ENCODE results near the gene TFCP2L1. TPM values are rescaled to one million over a fixed set of nuclear protein-coding genes. Genes with fewer than 3 reads are reported as not detected.

The TFCP2L1 gene
- total and polyA plus RNA-seq, 7 experiments from 2014 or later = 0.19 to 0.24 TPM; not detected in 5

DNA sequence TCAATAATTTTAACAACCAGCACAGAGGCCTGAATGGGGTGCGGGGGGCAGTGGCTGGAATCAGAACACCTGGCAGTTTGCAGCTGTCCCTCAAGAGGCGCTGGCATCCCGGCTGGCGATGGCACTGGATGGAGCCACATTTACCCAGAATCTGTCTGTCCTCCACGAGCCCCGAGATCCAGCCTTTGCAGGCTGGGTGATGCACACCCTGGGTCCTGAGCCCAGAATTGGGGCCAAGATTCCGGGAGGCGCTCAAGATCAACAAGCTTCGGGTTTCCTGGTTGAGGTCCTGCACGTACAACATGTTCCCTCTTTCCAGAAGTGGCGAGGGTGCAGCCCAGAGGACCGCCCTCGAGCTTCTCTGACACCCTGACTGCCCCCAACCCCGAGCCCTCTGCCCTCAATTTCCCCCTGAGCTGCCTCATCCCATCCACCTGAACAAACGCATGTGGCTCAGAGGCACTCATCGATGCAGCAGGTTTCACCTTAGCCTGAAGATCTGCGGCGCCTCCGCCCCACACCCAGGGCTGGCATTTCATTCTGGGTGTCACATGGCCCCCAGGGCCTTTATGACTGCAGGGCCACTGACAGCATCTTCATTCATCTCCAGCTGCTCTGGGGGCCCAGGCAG, 97.5 kb downstream of the TFCP2L1 start:
- intact Hi-C loops (cut with micrococcal nuclease) = no loop called here
- Mint-ChIP-seq H3K9me3 (peaks cover 0 to 3% (median 0%) of the 10 kb centered on the region in 11 donors), H3K27me3 (peaks cover 0 to 6% (median 5%) of the 10 kb centered on the region in 5 donors), H3K36me3 (no peaks in the 10 kb centered on the region), H3K4me3 (no peak overlapping the region), H3K4me1 (peaks cover 0 to 7% (median 0%) of the 10 kb centered on the region in 7 donors), H3K27ac (no peak overlapping the region)
- Histone ChIP-seq H3K4me1 (ENCODE audit: control insufficient read depth in 2 of 2, insufficient read depth in 2 of 2, low read length in 2 of 2) (no peaks in the 10 kb centered on the region), H3K4me3 (ENCODE audit: low read length) (no peak overlapping the region), H3K27ac (ENCODE audit: low read depth, low read length) (no peak overlapping the region), H3K27me3 (ENCODE audit: control insufficient read depth in 2 of 2, insufficient read depth in 2 of 2, low read length in 2 of 2) (no peaks in the 10 kb centered on the region), H3K36me3 (ENCODE audit: control insufficient read depth in 2 of 3, insufficient read depth in 3 of 3, low read length in 3 of 3) (no peaks in the 10 kb centered on the region), H3K9me3 (ENCODE audit: control insufficient read depth in 2 of 3, low read length in 3 of 3) (no peaks in the 10 kb centered on the region)
- ChIA-PET CTCF (no interaction called here), POLR2A (no interaction called here)
- ATAC-seq (no peak), DNase-seq (no peak)

DNA sequence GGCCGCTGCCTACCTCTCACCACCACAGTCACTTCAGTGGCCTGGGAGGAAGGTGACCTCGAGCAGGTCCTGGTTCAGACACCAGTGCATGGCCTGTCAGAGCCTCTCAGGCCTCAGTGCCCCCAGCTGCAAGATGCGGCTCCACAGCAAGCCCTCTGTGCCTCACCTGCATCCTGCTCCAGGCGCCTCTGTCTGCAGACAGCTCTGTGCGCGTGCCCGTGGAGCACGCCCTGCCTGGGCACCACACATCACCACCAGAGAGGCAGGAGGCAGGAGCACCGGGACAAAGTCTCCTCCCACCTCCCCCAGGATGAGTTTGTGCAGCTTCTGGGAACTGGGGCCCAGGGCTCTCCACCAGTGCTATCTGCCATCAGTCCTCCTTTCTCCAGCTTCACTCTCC, 98.7 kb downstream of the TFCP2L1 start:
- peaks cover 0 to 6% (median 5%) of the 10 kb centered on the region in 5 donors for H3K27me3 Mint-ChIP-seq
- no peaks in the 10 kb centered on the region for H3K27me3 ChIP-seq (ENCODE audit: control insufficient read depth in 2 of 2, insufficient read depth in 2 of 2, low read length in 2 of 2)
- intact Hi-C loops (cut with micrococcal nuclease) = no loop called here
- H3K36me3 ChIP-seq (ENCODE audit: control insufficient read depth in 2 of 3, insufficient read depth in 3 of 3, low read length in 3 of 3) = no peaks in the 10 kb centered on the region
- no peak overlapping the region for H3K4me3 ChIP-seq (ENCODE audit: low read length)
- H3K4me1 ChIP-seq (ENCODE audit: control insufficient read depth in 2 of 2, insufficient read depth in 2 of 2, low read length in 2 of 2) = no peaks in the 10 kb centered on the region
- peaks cover 0 to 3% (median 0%) of the 10 kb centered on the region in 11 donors for H3K9me3 Mint-ChIP-seq
- no peaks in the 10 kb centered on the region for H3K36me3 Mint-ChIP-seq
- no peak for DNase-seq
- no peak for ATAC-seq
- no peaks in the 10 kb centered on the region for H3K9me3 ChIP-seq (ENCODE audit: control insufficient read depth in 2 of 3, low read length in 3 of 3)
- POLR2A ChIA-PET = no interaction called here
- H3K27ac ChIP-seq (ENCODE audit: low read depth, low read length) = no peak overlapping the region
- H3K4me1 Mint-ChIP-seq = peaks cover 0 to 7% (median 0%) of the 10 kb centered on the region in 7 donors
- H3K4me3 Mint-ChIP-seq = no peak overlapping the region
- H3K27ac Mint-ChIP-seq = no peak overlapping the region
- CTCF ChIA-PET = no interaction called here

DNA sequence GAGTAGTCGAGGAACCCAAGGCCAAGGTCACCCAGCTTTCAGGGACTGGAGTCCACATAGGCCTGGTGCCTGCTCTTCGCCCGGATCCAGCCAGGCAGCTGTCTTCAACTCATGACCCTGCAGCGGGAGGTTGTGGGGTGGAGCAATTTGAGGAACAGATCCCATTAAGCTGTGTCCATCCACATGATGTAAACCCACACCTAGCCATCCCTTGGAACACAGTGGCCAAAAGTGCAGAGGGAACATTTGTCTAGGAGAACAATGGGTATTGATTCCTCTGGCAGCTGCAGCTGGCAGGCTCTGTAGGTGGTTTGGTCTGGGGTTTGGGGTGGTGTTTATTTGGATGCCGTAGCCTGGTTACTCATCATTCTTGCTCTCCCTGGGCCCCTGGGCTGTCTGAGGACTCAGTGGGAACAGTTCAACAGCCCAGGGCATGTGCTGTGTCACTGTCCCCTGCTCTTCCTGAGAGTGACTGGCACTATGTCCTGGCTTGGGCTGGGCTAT, 99.4 kb downstream of the TFCP2L1 start:
- CTCF ChIA-PET = no interaction called here
- Mint-ChIP-seq H3K4me1 (peaks cover 0 to 7% (median 0%) of the 10 kb centered on the region in 7 donors), H3K9me3 (peaks cover 0 to 3% (median 0%) of the 10 kb centered on the region in 11 donors), H3K36me3 (no peaks in the 10 kb centered on the region), H3K27ac (no peak overlapping the region), H3K27me3 (peaks cover 0 to 6% (median 5%) of the 10 kb centered on the region in 5 donors), H3K4me3 (no peak overlapping the region)
- Histone ChIP-seq H3K36me3 (ENCODE audit: control insufficient read depth in 2 of 3, insufficient read depth in 3 of 3, low read length in 3 of 3) (no peaks in the 10 kb centered on the region), H3K27me3 (ENCODE audit: control insufficient read depth in 2 of 2, insufficient read depth in 2 of 2, low read length in 2 of 2) (no peaks in the 10 kb centered on the region), H3K4me1 (ENCODE audit: control insufficient read depth in 2 of 2, insufficient read depth in 2 of 2, low read length in 2 of 2) (no peaks in the 10 kb centered on the region), H3K9me3 (ENCODE audit: control insufficient read depth in 2 of 3, low read length in 3 of 3) (no peaks in the 10 kb centered on the region), H3K4me3 (ENCODE audit: low read length) (no peak overlapping the region), H3K27ac (ENCODE audit: low read depth, low read length) (no peak overlapping the region)
- DNase-seq (no peak), ATAC-seq (peak; percentile 18)
- intact Hi-C loops (cut with micrococcal nuclease) = no loop called here
- POLR2A ChIA-PET = no interaction called here

DNA sequence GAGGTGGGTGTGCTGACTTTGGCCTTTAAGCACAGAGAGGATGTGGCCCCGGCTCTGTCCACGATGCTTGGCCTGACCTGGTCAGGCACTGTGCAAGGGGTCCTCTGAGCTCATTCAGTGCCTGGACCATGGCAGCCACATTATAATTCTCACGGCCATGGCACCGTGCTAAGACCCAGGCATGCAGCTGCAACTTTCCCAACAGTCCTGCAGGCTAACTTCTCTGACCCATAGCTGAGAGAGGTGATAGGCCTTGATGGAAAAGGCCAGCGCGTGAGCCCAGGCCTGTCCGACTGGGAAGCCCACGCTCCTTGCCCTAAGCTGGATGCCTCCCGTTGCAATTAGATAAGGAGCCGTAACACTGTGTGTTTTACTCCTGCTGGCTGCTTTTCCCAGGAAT, 99.9 kb downstream of the TFCP2L1 start:
- no peak overlapping the region for H3K27ac ChIP-seq (ENCODE audit: low read depth, low read length)
- H3K27me3 ChIP-seq (ENCODE audit: control insufficient read depth in 2 of 2, insufficient read depth in 2 of 2, low read length in 2 of 2) = no peaks in the 10 kb centered on the region
- Mint-ChIP-seq H3K27me3 (peaks cover 0 to 6% (median 5%) of the 10 kb centered on the region in 5 donors), H3K9me3 (peaks cover 0 to 3% (median 0%) of the 10 kb centered on the region in 11 donors), H3K27ac (no peak overlapping the region), H3K4me1 (peaks cover 0 to 7% (median 0%) of the 10 kb centered on the region in 7 donors), H3K36me3 (no peaks in the 10 kb centered on the region), H3K4me3 (no peak overlapping the region)
- H3K4me1 ChIP-seq (ENCODE audit: control insufficient read depth in 2 of 2, insufficient read depth in 2 of 2, low read length in 2 of 2) = no peaks in the 10 kb centered on the region
- CTCF ChIA-PET = no interaction called here
- H3K9me3 ChIP-seq (ENCODE audit: control insufficient read depth in 2 of 3, low read length in 3 of 3) = no peaks in the 10 kb centered on the region
- POLR2A ChIA-PET = no interaction called here
- DNase-seq (no peak), ATAC-seq (no peak)
- intact Hi-C loops (cut with micrococcal nuclease) = no loop called here
- H3K36me3 ChIP-seq (ENCODE audit: control insufficient read depth in 2 of 3, insufficient read depth in 3 of 3, low read length in 3 of 3) = no peaks in the 10 kb centered on the region
- no peak overlapping the region for H3K4me3 ChIP-seq (ENCODE audit: low read length)

DNA sequence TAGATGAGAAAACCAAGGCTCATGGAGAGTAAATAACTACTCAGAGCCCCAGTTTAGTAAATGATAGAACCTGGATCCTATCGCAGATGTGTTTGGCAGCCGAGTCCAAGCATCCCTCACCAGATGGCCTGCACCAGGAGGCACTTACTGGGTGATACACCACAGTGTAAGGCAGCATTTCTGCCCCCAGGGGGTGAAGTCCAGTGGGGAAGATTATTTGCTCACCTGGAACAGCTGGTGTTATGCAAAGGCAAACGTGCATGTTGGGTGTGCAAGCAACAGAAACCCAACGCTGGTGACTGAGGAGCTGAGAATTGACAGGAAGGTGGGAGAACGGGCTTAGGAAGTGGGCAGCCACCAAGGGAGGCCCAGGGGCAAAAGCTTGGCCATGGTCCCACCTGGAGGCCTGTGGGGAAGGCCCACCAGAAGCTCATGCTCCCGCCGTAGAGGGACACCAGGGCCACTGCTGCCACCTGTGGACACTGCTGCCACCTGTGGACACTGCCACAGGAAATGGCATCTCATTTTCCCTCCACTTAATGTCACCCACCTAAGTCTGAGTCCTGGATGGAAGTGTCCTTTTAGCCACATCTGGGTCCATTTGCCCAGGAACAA, 100.6 kb downstream of the TFCP2L1 start:
- Mint-ChIP-seq H3K27me3 (peaks cover 0 to 6% (median 5%) of the 10 kb centered on the region in 5 donors), H3K4me1 (peaks cover 0 to 7% (median 0%) of the 10 kb centered on the region in 7 donors), H3K9me3 (peaks cover 0 to 3% (median 0%) of the 10 kb centered on the region in 11 donors), H3K4me3 (no peak overlapping the region), H3K36me3 (no peaks in the 10 kb centered on the region), H3K27ac (no peak overlapping the region)
- no peaks in the 10 kb centered on the region for H3K36me3 ChIP-seq (ENCODE audit: control insufficient read depth in 2 of 3, insufficient read depth in 3 of 3, low read length in 3 of 3)
- no peaks in the 10 kb centered on the region for H3K27me3 ChIP-seq (ENCODE audit: control insufficient read depth in 2 of 2, insufficient read depth in 2 of 2, low read length in 2 of 2)
- H3K4me1 ChIP-seq (ENCODE audit: control insufficient read depth in 2 of 2, insufficient read depth in 2 of 2, low read length in 2 of 2) = no peaks in the 10 kb centered on the region
- POLR2A ChIA-PET = no interaction called here
- H3K27ac ChIP-seq (ENCODE audit: low read depth, low read length) = no peak overlapping the region
- CTCF ChIA-PET = no interaction called here
- H3K9me3 ChIP-seq (ENCODE audit: control insufficient read depth in 2 of 3, low read length in 3 of 3) = no peaks in the 10 kb centered on the region
- no peak for DNase-seq
- intact Hi-C loops (cut with micrococcal nuclease) = no loop called here
- H3K4me3 ChIP-seq (ENCODE audit: low read length) = no peak overlapping the region
- ATAC-seq = no peak

DNA sequence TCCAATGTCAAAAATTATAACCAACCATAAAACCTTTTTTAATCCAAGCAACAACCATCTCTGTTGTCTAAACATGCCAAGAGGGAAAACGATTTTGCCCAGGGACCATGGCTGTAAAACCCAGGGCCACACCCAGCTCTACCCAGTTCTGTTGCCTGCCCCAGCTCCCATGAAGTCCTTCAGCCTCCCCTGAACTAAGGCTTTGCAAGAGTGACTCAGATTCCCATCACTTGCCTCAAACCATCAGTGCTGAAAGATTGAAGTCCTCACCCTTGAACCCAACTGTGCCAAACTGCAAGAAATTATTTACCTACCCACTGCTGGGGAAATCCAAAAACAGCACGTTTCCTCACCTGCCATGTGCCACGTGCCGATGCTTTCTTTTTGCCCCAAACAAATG, 102.5 kb downstream of the TFCP2L1 start:
- Histone ChIP-seq H3K27ac (ENCODE audit: low read depth, low read length) (no peak overlapping the region), H3K27me3 (ENCODE audit: control insufficient read depth in 2 of 2, insufficient read depth in 2 of 2, low read length in 2 of 2) (no peaks in the 10 kb centered on the region), H3K36me3 (ENCODE audit: control insufficient read depth in 2 of 3, insufficient read depth in 3 of 3, low read length in 3 of 3) (no peaks in the 10 kb centered on the region), H3K9me3 (ENCODE audit: control insufficient read depth in 2 of 3, low read length in 3 of 3) (no peaks in the 10 kb centered on the region), H3K4me3 (ENCODE audit: low read length) (no peak overlapping the region), H3K4me1 (ENCODE audit: control insufficient read depth in 2 of 2, insufficient read depth in 2 of 2, low read length in 2 of 2) (no peaks in the 10 kb centered on the region)
- Mint-ChIP-seq H3K4me3 (no peak overlapping the region), H3K27ac (no peak overlapping the region), H3K27me3 (peaks cover 0 to 9% (median 4%) of the 10 kb centered on the region in 5 donors), H3K9me3 (peaks cover 0 to 5% (median 0%) of the 10 kb centered on the region in 11 donors), H3K4me1 (no peaks in the 10 kb centered on the region), H3K36me3 (no peaks in the 10 kb centered on the region)
- ChIA-PET POLR2A (no interaction called here), CTCF (no interaction called here)
- intact Hi-C loops (cut with micrococcal nuclease) = no loop called here
- ATAC-seq (no peak), DNase-seq (no peak)

DNA sequence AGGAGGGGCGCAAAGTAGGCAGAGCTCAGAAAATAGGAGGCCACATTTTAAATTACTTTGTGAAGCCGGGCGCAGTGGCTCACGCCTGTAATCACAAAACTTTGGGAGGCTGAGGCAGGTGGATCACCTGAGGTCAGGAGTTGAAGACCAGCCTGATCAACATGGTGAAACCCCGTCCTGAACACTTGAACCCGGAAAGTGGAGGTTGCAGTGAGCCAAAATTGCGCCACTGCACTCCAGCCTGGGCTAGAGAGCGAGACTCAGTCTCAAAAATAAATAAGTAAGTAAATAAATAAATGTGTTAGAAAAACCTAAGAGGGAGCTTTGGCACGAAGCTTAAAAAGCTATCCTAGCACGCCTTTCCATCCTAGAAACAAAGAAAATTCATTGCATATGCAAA, 105.5 kb downstream of the TFCP2L1 start:
- DNase-seq = no peak
- H3K36me3 ChIP-seq (ENCODE audit: control insufficient read depth in 2 of 3, insufficient read depth in 3 of 3, low read length in 3 of 3) = no peaks in the 10 kb centered on the region
- H3K4me3 Mint-ChIP-seq = no peak overlapping the region

More for the DNA sequence above, 105.5 kb downstream of the TFCP2L1 start:
- no peaks in the 10 kb centered on the region for H3K4me1 ChIP-seq (ENCODE audit: control insufficient read depth in 2 of 2, insufficient read depth in 2 of 2, low read length in 2 of 2)
- Mint-ChIP-seq H3K27me3 (peaks cover 0 to 17% (median 11%) of the 10 kb centered on the region in 5 donors), H3K4me1 (no peaks in the 10 kb centered on the region), H3K27ac (no peak overlapping the region), H3K9me3 (peaks cover 0 to 5% (median 0%) of the 10 kb centered on the region in 11 donors), H3K36me3 (no peaks in the 10 kb centered on the region)
- intact Hi-C loops (cut with micrococcal nuclease) = no loop called here
- H3K4me3 ChIP-seq (ENCODE audit: low read length) = no peak overlapping the region
- H3K27ac ChIP-seq (ENCODE audit: low read depth, low read length) = no peak overlapping the region
- POLR2A ChIA-PET = no interaction called here
- H3K9me3 ChIP-seq (ENCODE audit: control insufficient read depth in 2 of 3, low read length in 3 of 3) = no peaks in the 10 kb centered on the region
- no peaks in the 10 kb centered on the region for H3K27me3 ChIP-seq (ENCODE audit: control insufficient read depth in 2 of 2, insufficient read depth in 2 of 2, low read length in 2 of 2)
- ATAC-seq = no peak
- CTCF ChIA-PET = no interaction called here
